Measurements from ENCODE around the gene HES1. TPM values are rescaled to one million over a fixed set of nuclear protein-coding genes. Genes with fewer than 3 reads are reported as not detected.

HES1 gene
- total RNA-seq, 1 experiment from 2014 or later = 21.6 TPM

- no peak overlapping the region for H3K27ac ChIP-seq
- peaks cover 41% of the 10 kb centered on the region for H3K4me1 ChIP-seq
- no peaks in the 10 kb centered on the region; the same call in 1 of the 2 replicates for H3K27me3 ChIP-seq
- DNase-seq = peak in 1 of 2 experiments; percentile 53
- H3K4me3 ChIP-seq = no peak overlapping the region
- H3K36me3 ChIP-seq = no peaks in the 10 kb centered on the region
- no peaks in the 10 kb centered on the region for H3K9me3 ChIP-seq (replicated peaks)
Measured at GRCh38 chr3:194129581-194130133, 6.3 kb upstream of the HES1 start.

GRCh38 chr3:194130188-194130587 is 5.8 kb upstream of the HES1 start:
- no peaks in the 10 kb centered on the region; the same call in 1 of the 2 replicates for H3K27me3 ChIP-seq
- H3K4me3 ChIP-seq = no peak overlapping the region
- no peak overlapping the region for H3K27ac ChIP-seq
- peaks cover 41% of the 10 kb centered on the region for H3K4me1 ChIP-seq
- no peaks in the 10 kb centered on the region for H3K36me3 ChIP-seq
- DNase-seq = peak in 1 of 2 experiments; percentile 46
- H3K9me3 ChIP-seq (replicated peaks) = no peaks in the 10 kb centered on the region

GRCh38 chr3:194130807-194131589 is 5.0 kb upstream of the HES1 start:
- peak; percentile 26 to 73 for DNase-seq
- H3K27ac ChIP-seq = no peak overlapping the region
- H3K27me3 ChIP-seq = no peaks in the 10 kb centered on the region; the same call in 1 of the 2 replicates
- H3K9me3 ChIP-seq (replicated peaks) = no peaks in the 10 kb centered on the region
- peaks cover 41% of the 10 kb centered on the region for H3K4me1 ChIP-seq
- H3K36me3 ChIP-seq = no peaks in the 10 kb centered on the region
- no peak overlapping the region for H3K4me3 ChIP-seq

DNA sequence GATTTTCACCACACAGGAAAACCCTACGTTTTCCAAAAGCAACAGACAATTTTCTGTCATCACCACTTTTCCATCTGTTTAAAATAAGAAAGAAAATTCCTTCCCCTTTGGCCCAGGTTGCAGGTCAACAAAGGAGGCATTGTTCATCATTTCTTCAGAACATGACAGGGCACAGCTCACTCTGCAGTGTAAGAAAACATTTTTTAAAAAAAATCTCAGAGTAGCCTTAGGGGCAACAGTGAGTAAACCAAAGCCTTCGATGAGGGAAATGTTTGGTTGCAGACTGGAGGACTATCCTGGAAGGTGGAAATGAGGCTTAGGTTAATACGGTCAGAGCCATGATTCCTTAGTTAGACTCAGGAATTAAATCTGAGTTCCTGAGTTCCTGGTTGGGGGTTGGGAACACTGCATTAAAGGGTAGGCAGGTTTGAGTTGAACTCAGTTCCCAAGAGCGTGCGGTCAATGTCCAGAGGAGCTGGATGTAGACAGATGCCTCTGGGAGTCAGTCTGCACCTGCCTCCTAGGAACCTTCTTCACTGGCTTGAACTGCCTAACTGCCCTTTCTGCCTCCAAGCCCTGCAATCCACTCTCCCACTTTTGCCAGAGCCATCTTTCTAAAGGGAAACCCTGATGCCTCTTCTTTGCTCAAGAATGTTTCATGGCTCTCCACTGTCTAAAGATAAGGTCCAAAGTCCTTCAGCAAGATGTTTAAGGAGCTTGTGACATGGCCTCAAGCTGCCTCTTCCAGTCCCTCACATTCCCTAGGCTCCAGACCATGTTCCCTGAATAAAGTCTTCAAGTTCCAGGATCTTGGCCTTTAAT is 3.3 kb upstream of the HES1 start:
- Histone ChIP-seq H3K4me1 (peaks cover 41% of the 10 kb centered on the region), H3K36me3 (no peaks in the 10 kb centered on the region), H3K27me3 (no peaks in the 10 kb centered on the region), H3K4me3 (no peak overlapping the region), H3K27ac (no peak overlapping the region), H3K9me3 (replicated peaks) (no peaks in the 10 kb centered on the region)
- DNase-seq = peak in 1 of 2 experiments; percentile 17

DNA sequence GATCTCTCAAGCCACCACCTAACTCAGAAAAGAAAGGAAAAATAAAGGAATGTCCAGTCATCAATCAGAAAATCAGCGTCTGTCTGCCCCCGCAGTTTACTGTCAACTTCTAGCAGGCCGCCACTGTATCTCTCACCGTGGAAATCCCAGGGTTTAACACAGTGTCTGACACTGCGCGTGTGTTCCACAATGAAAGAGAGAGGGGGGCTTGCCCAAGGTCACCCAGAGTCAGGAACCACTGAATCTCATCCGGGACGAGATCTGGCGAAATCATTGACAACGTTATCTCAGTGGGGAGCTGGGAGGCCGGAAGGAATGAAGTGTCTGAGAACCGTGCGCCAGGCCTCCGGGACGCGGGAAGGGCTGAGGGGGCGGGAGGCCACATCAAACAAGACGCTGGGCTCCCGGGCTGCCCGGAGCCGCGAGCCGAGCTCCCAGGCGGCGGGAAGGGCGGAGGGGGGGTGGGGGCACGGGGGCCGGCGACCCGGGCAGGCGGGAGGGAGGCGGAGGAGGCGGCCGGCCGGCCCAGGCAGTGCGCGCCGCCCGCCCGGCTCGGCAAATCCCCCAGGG is 2.2 kb upstream of the HES1 start:
- no peaks in the 10 kb centered on the region for H3K27me3 ChIP-seq
- no peaks in the 10 kb centered on the region for H3K9me3 ChIP-seq (replicated peaks)
- H3K4me3 ChIP-seq = peak overlapping the region; percentile 55
- peaks cover 46% of the 10 kb centered on the region for H3K4me1 ChIP-seq
- peak overlapping the region; percentile 76 for H3K27ac ChIP-seq
- no peaks in the 10 kb centered on the region for H3K36me3 ChIP-seq
- peak; percentile 60 to 71 for DNase-seq

DNA sequence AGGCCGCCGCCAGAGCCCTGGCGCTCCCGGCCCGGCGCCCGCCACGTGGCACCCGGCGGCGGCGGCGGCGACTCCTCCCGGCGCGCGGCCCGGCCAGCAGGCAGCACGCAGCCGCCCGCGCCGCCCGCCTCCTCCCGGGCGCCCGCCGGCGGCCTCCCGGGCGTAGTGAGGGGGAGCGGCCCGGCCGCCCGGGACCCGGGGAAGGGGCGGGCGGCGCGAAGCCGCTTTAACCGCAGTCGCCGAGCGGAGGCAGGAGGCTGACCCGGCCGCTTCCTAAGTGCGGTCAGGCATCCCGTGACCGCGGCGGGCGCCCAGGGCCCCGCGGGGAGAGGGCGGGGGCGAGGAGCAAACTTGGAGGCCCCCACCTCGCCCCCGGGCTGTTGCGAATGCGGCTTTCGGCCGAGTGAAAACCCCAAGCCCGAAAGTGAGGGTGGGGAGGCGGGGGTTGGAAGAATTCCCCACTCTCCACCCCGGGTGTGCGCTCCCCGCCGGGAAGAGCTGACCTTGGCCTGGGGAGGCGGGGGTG is 1.7 kb upstream of the HES1 start:
- Histone ChIP-seq H3K27me3 (no peaks in the 10 kb centered on the region), H3K4me3 (peak overlapping the region; percentile 67), H3K36me3 (no peaks in the 10 kb centered on the region), H3K27ac (peak overlapping the region; percentile 99), H3K4me1 (peaks cover 49% of the 10 kb centered on the region), H3K9me3 (replicated peaks) (no peaks in the 10 kb centered on the region)
- no peak for DNase-seq

GRCh38 chr3:194134757-194135515 is 1.0 kb upstream of the HES1 start:
- Histone ChIP-seq H3K9me3 (replicated peaks) (no peaks in the 10 kb centered on the region), H3K27ac (peak overlapping the region; percentile 99), H3K4me3 (peak overlapping the region; percentile 67), H3K36me3 (no peaks in the 10 kb centered on the region), H3K4me1 (peaks cover 45% of the 10 kb centered on the region), H3K27me3 (no peaks in the 10 kb centered on the region)
- peak; percentile 95 to 96 for DNase-seq

GRCh38 chr3:194135516-194135805 is 487 bp upstream of the HES1 start:
- H3K4me1 ChIP-seq = peaks cover 45% of the 10 kb centered on the region
- DNase-seq = no peak
- no peaks in the 10 kb centered on the region for H3K27me3 ChIP-seq
- peak overlapping the region; percentile 99 for H3K27ac ChIP-seq
- H3K36me3 ChIP-seq = no peaks in the 10 kb centered on the region
- no peaks in the 10 kb centered on the region for H3K9me3 ChIP-seq (replicated peaks)
- peak overlapping the region; percentile 67 for H3K4me3 ChIP-seq

- Histone ChIP-seq H3K9me3 (replicated peaks) (no peaks in the 10 kb centered on the region), H3K36me3 (no peaks in the 10 kb centered on the region), H3K27me3 (no peaks in the 10 kb centered on the region), H3K4me3 (peak overlapping the region; percentile 63), H3K27ac (peak overlapping the region; percentile 62), H3K4me1 (peaks cover 34% of the 10 kb centered on the region)
- DNase-seq = no peak
Measured at GRCh38 chr3:194136519-194137007, 615 bp downstream of the HES1 start.

DNA sequence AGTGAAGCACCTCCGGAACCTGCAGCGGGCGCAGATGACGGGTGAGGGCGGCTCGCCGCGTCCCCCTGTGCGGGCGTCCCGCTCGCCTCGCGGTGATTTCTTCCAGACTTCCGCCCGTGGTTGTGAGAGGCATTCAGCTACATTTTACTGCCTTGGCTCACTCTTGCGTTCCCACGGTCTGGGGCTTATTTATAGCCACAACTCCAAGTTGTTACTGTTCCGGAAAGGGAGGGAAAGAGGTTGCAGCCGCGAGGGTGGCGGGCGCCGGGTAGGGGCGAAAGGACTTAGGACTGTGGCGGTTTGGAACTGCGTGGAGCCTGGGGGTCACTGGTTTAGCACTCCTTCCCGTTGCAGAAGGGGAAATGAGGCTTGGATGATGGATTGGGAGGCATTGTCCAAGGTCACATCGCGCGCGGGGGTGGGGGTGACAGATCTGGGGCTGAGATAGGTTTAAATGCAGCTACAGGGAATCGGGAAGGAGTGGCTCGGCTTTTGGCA is 1.1 kb downstream of the HES1 start:
- H3K36me3 ChIP-seq = no peaks in the 10 kb centered on the region
- peak overlapping the region; percentile 63 for H3K4me3 ChIP-seq
- peak overlapping the region; percentile 62 for H3K27ac ChIP-seq
- peak; percentile 52 to 61 for DNase-seq
- peaks cover 33% of the 10 kb centered on the region for H3K4me1 ChIP-seq
- no peaks in the 10 kb centered on the region for H3K27me3 ChIP-seq
- no peaks in the 10 kb centered on the region for H3K9me3 ChIP-seq (replicated peaks)

GRCh38 chr3:194137506-194138474 is 1.8 kb downstream of the HES1 start:
- no peaks in the 10 kb centered on the region for H3K27me3 ChIP-seq
- H3K27ac ChIP-seq = peak overlapping the region; percentile 62
- peaks cover 33% of the 10 kb centered on the region for H3K4me1 ChIP-seq
- peak overlapping the region; percentile 63 for H3K4me3 ChIP-seq
- peak; percentile 50 to 66 for DNase-seq
- H3K9me3 ChIP-seq (replicated peaks) = no peaks in the 10 kb centered on the region
- H3K36me3 ChIP-seq = no peaks in the 10 kb centered on the region

DNA sequence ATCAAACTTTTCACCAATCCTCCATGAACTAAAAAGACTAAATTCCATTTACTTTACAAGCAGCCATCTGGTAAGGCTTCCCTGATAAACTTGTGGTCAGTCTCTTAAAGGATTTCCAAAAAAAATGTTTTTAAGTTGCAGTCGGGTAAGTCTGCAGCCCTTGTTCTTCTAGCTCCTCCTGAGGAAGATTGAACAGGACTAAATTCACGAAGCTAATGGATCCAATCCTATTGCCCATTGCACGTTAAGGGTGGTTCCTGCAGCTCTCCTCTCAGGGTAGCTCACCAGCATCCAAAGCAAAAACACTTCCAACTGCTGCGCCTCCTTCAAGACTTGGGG is 2.8 kb downstream of the HES1 start:
- peak overlapping the region; percentile 95 for H3K27ac ChIP-seq
- no peaks in the 10 kb centered on the region for H3K27me3 ChIP-seq
- no peaks in the 10 kb centered on the region for H3K36me3 ChIP-seq
- DNase-seq = no peak
- no peaks in the 10 kb centered on the region for H3K9me3 ChIP-seq (replicated peaks)
- H3K4me1 ChIP-seq = peaks cover 27% of the 10 kb centered on the region
- H3K4me3 ChIP-seq = peak overlapping the region; percentile 56
